KBM-7 (cell line): ENCODE results near the gene ACOX3.
"Not testable (repeated sequence)": the region's sequence is repeated elsewhere in the genome, so short reads cannot be mapped to it uniquely, and the experiment has no call there.

ENCODE experiments used
- DNase-seq: peaks from one replicate; pipeline ENCODE4 v3.0.0-alpha.2; 2015
- in situ Hi-C: fragments of 300-500 bp; cut with MboI; formaldehyde crosslinking; loops from 2 replicates; pipeline ENCODE4 v1.14.3; 2020; ENCODE audit warnings: low sequenced_read_pairs, low pct_unique_long_range_greater_than_20kb, mixed read lengths

ACOX3 gene

DNA sequence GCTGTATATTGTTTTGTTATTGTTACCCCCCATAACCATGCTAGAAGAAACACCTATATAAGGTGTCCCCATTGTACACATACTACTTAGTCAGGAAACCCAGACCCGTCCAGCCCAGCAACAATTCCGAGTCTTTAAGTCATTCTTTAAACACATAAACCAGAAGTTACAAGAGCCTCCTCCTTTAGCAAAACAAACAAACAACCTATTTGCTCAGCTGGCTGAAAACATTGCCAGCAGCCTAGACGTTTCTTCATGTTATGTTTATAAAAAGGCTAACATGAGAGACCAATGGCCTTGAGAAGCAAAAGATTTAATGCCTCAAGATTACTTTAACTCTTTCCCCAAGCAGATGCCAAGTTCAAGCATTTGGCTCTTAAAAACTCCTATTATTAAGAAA, 1.4 kb downstream of the ACOX3 start:
- in situ Hi-C loops = no loop called here
- DNase-seq = no peak

DNA sequence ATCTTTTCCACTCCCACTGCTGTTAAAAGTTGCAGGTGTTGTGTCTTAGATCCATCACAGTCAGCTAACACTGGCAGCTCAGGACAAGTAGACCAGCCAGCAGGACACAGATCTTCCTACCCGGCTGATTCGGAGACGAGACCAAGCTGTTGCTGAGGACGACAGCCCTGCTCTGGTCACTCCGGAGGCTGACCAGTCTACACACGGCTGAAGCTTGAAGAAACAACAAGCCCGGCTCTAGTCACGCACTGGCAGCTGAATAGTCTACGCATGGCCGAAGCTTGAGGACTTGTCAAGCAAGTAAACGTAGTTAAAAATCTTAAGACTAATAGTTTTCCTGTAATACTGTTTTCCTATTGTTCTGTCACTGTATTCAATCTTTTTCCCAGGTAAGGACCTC, 1.8 kb downstream of the ACOX3 start:
- DNase-seq = no peak
- in situ Hi-C loops = no loop called here

DNA sequence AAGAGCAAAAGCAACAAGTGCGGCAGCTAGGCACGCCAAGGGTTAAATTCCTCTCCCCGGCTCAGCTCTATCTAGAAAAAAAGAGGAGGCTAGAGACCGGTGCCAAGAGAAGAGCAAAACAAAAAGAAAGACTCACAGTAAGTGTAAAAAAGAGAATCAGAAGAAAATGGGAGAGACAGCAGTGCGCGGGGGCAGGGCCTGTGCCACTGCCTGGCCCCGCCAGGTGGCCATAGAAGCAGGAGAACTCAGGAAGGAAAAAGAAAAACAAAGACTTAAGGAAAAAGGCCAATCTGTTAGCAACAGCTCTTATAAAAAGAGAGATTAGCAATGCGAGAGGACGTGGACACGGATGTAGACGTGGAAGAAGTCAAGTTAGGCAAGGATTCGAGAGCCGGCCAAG, 3.2 kb downstream of the ACOX3 start:
- no peak for DNase-seq
- in situ Hi-C loops = no loop called here

DNA sequence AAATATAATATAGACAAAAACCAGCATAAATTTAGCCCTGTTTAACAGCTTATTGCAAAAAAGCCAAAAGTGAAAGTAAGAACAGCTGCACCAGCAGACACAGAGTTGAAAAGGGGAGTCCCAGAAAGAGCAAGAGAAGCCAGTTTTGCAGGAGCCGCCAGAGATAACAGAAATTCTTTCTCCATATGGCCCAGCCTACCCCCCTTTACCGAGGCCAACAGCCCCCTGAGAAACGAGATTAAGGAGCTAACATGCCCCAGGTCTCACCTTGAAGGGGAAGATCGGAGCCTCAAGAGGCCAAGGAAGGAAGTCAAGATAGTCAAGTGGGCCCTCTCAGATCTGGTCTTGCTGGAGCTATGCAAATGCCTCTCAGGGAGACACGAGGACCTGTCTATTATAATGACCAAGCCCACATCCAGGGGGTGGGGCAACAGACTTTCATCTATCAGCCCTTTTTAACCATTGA, 4.8 kb downstream of the ACOX3 start:
- in situ Hi-C loops = no loop called here
- no peak for DNase-seq

DNA sequence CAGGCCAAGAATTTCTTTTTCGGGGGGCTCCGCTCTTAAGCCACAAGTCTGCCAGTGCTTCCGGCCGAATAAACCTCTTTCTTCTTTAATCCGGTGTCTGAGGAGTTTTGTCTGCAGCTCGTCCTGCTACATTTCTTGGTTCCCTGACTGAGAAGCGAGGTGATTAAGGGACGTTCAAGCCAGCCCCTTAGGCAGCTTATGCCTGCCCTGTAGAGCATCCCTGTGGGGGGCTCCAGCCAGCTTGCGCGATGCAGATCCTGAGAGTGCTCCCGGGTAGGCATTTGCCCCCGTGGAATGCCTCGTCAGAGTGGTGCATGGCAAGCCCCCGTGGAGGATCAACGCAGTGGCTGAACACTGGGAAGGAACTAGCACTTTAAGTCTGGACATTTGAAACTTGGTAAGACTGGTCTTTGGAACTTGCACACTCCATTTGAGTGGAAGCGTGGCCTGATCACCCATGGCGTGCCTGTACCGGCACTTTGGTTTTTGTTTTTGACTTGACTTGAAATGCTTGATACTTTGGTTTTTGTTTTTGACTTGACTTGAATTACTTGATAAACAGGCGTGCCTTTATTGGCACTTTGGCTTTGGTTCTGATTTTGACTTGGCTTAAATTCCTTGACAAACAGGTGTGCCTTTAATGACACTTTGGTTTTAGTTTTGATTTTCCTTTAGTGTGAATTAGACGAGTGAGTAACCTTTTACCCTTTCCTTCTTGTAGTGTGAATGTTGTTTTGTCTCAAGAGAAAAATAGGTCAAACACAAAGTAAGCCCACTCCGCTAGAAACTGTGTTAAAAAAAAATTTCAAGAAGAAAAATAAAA, 6.1 kb downstream of the ACOX3 start:
- in situ Hi-C loops = no loop called here
- no peak for DNase-seq

DNA sequence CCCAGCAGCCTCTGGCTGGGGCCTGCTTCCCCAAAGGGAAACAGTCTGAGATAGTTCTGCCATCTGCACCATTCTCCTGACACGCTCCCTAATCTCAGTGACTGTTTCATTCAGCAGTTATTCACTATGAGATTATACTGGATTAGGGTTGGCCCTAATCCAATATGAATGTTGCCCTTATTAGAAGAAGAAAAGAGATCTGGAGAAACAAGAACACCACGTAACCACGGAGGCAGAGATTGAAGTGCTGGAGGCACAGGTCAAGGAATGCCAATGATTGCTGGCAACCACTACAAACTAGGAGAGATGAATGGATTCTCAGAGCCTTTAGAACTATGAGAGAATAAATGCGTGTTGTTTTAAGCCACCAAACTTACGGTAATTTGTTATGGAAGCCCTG, 7.4 kb downstream of the ACOX3 start:
- DNase-seq = no peak
- in situ Hi-C loops = no loop called here

DNA sequence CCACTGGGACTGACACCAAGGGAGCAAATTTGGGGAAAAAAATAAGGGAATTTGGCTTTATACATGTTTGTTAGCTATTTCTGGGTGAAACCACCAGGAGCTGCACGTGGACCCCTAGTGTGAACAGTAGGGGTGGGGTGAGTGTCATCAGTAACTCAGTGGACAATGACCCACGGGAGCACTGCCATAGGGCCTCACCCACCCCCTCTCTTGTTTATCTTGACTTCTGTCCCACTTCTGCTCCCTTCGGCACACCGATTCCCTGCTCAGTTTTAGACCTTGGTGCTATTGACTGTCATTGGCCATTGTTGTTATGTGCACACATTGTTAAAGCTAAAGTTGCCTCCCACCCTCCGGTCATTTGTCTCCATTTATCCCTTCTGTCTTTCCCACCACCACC, 9.0 kb downstream of the ACOX3 start:
- in situ Hi-C loops = no loop called here

DNA sequence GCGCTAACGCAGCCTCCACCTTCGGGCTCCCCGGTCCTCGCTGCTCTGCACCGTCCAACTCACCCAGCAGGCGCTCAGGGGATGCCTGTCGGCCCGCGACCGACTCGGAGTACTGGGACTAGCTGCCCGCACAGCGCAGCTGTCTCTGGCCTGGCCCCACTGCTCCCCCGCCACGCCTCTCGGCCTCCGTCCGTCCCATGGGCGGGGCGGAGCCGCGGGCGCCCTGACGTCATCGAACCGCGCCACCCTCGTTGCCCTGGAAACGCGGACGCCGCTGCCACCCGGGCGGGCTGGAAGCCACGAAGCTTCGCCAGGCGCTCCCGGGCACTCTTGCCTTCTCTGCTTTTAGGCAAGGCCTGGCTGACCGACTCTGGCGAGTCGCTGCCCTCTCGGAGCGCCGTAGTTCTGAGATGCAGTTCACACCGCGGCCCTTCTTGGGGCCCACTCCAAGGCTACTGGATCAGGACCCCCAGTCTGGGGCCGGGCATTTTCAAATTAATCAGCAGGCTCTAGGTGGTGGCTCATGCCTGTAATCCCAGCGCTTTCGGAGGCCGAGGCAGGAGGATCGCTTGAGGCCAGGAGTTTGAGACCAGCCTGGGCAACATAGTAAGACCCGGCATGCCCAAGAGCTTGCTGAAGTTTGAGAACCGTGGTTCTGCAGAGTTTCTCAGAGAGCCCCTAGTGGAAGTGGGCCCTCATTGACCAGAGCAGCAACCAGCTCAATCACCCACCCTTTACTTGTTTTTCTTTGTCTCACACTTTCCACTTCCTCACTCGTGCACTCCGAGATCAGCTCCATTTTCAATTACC, 12.0 kb downstream of the ACOX3 start:
- in situ Hi-C loops = no loop called here
- DNase-seq = peak; percentile 93

More for the DNA sequence above, 9.0 kb downstream of the ACOX3 start:
- DNase-seq = no peak

DNA sequence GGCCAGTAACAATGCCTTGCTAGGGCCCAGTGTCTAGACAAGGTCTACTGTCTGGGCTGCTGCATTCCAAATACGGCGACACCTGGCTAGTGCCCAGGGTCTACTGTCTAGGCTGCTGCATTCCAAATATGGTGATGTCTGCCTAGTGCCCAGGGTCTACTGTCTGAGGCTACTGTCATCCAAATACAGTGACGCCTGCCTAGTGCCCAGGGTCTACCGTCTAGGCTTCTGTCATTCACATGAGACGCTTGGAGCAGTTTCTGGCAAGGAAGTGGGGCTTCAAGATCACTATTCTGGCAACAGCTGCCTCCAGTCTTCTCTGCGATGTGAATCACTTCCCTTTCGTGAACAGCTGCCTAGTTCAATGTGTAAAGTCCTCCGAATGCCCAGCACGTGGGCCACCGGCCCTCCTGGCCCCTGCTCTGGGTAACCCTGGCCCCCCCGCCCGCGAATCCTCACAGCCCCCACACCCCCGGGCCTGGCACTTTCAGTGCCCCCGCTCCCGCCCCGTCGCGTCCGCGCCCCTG, 12.7 kb downstream of the ACOX3 start:
- in situ Hi-C loops = no loop called here
- DNase-seq = peak; percentile 41

DNA sequence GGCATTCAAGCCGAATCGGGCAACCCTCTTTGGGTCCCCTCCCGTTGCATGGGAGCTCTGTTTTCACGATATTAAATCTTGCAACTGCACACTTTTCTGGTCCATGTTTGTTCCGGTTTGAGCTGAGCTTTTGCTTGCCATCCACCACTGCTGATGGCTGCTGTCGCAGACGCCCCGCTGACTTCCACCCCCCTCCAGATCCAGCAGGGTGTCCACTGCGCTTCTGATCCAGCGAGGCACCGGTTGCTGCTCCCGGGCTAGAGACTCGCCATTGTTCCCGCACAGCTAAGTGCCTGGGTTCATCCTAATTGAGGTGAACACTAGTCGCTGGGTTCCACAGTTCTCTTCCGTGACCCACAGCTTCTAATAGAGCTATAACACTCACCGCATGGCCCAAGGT, 13.3 kb downstream of the ACOX3 start:
- DNase-seq = no peak
- in situ Hi-C loops = no loop called here

DNA sequence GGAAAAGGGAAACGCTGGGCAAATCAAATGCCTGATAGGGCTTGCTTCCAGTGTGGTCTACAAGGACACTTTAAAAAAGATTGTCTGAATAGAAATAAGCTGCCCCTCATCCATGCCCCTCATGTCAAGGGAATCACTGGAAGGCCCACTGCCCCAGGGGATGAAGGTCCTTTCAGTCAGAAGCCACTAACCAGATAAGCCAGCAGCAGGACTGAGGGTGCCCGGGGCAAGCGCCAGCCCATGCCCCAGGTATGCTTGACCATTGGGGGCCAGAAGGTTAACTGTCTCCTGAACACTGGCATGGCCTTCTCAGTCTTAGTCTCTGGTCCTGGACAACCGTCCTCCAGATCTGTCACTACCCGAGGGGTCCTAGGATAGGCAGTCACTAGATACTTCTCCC, 17.7 kb downstream of the ACOX3 start:
- DNase-seq = no peak
- in situ Hi-C loops = no loop called here

DNA sequence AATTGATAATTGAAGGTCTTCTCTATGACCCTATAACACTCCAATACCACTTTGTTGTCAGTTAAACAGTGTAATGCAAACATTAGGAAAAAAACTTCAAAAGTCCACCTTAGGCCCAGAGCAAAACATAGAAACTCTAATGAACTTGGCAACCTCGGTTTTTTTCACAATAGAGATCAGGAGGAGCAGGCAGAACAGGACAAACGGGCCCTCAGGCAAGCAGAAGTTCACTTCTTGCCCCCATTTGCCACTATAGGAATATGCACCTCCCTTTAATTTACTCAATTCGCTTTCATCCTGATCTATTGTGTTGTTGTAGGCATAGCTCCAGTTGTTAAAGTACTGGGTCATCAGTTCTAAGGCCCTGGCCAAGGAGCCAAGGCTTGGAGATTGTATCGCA, 18.2 kb downstream of the ACOX3 start:
- in situ Hi-C loops = no loop called here
- DNase-seq = no peak

DNA sequence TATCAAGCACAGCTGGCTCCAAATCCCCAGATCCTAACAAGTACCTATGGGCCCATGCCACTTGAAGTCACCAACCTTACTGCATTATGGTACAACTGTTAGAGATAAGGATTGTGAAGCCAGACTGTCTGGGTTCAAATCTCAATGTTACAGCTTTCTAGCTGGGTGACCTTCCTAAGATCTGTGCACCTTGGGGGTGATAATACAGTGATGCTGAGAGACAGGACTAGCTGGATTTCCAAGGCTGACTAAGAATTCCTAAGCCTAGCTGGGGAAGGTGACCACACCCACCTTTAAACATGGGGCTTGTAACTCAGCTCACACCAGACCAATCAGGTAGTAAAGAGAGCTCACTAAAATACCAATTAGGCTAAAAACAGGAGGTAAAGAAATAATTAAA, 20.4 kb downstream of the ACOX3 start:
- DNase-seq, in situ Hi-C loops: not testable (repeated sequence)

DNA sequence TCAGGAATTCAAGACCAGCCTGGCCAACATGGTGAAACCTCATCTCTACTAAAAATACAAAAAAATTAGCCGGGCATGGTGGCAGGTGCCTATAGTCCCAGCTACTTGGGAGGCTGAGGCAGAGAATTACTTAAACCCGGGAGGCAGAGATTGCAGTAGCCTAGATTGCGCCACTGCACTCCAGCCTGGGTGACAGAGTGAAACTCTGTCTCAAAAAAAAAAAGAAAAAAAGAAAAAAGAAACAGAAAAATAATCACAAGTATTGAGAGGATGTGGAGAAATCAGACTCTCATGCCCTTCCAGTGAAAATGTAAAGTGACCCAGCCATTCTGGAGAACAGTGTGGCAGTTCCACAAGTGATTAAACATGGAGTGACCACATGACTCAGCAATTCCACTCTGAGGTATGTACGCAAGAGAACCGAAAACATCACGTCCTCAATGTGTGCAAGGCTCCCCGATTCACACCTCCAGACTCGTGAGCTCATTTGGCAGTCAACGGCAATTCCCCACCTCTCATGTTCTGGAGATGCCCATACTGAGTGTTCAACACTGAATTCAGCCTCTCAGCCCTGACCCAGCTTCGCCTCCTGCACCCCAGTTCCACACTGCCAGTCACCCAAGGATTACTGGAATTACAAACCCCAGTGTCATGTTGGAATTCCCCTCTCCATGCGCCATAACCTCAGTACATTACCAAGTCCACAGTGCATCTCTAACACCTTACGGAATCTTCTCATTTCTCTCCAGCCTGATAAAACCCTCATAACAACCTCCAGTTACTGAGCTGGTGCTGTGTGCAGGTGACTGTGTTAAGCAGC, 21.1 kb downstream of the ACOX3 start:
- in situ Hi-C loops = no loop called here
- DNase-seq = no peak

DNA sequence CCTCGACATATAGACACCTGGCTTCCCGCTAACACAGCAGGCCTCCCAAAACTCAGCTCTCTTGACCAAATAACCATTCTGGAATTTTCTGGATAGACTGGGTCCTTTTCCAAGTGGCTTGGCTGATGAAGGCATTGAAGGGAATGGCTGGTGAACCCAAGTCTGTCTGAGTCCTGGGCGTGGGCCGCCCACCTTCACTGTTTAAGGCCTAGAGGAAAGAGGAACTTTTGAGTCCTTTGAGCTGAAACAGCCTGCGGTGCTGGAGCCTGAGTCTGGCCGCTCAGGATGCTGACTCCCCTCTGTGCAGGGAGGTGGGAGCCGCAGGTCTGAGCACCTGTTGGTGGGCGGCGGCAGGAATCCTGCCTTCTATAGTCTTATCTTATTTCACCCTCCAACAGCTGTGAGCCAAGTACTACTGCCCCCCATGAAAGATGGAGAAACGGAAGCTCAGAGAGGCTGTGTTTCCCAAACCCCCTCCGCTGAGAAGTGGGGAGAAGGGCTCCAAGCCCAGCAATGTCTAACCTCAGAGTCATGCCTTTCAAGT, 23.4 kb downstream of the ACOX3 start:
- in situ Hi-C loops = no loop called here
- DNase-seq = no peak

DNA sequence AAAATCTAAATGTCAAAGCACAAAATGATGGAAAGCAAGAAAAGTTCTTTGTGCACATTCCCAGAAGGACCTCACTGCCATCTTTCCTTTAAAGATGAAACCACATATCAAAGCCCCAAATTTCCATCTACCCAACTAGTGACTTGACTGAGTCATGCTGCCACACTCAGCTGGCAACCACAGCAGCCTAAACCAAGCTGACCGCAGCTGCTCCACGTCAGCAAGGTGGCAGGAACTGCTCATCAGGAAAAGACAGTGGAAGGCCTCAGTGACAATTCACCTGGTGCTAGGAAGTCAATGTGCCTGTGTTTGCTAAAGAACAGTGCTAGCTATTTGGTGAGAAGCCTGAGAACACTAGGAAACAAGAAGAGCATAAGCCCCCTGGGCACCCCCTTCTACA, 26.1 kb downstream of the ACOX3 start:
- in situ Hi-C loops = no loop called here
- no peak for DNase-seq

DNA sequence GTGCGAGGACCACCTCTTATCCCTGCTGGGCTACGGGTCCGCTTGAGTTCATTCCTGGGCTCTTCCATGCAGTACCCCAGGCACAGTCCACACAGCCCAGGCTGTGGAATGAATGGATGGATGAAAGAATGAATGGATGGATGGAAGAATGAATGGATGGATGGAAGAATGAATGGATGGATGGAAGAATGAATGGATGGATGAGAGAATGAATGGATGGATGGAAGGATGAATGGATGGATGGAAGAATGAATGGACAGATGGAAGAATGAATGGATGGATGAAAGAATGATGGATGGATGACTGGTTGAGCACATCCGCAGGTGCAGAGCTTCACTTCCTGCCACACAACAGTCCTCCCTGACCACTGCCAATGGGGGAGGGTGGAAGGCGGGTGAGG, 28.2 kb downstream of the ACOX3 start:
- in situ Hi-C loops = no loop called here
- DNase-seq = no peak

DNA sequence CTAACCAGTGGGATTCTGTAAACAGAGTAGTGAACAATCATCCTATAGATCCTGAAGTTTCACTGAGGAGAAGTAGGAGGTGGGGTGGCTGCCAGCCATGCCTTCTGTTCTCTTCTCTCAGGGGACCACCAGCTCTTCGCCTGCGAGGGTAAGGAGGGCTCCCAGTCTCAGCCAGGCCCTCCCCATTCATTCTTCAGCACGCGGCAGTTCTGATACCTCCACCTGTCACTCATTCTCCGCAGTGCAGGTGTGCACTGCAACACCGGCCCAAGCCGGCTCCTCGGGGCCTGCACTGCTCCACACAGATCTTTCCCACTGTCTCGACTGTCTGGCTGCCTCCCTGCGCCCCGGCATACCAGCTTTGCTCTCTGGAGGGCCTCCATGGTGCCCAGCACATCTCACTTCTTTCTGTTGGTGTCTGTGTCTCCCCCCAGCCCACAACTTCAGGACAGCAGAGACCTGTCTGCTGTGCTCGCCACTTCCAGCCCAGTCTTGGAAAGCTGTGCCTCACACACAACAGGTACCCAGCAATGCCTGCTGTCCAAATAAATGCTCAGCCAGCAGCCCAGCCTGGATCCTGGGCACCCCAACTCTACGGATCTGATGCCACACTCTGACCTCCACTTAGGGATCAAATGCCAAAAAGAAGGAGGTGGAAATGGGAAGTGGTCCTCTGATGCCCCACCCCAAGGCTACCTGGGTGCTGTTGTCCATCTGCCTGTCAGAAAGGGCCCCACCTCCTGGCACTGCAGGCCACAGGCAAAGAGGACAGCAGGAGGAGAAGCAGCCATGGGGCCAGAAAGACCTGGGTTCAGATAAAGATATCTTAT, 29.0 kb downstream of the ACOX3 start:
- in situ Hi-C loops = no loop called here
- DNase-seq = no peak
